Hepatocyte (in vitro differentiated cells): ENCODE measurements around the gene AOPEP. TPM values are rescaled to one million over a fixed set of nuclear protein-coding genes. Genes with fewer than 3 reads are reported as not detected.
"Not testable (repeated sequence)": the region's sequence is repeated elsewhere in the genome, so short reads cannot be mapped to it uniquely, and the experiment has no call there.

Experiments
- DNase-seq: peaks from one replicate; pipeline ENCODE4 v3.0.0-alpha.2; 2016; ENCODE audit warnings: low spot score
- H2AFZ ChIP-seq: fragments of 200-600 bp; sonication (generic); 2 replicates; pipeline ENCODE4 v1.6.0; 2016; ENCODE audit warnings: antibody characterized with exemption, mild to moderate bottlenecking
- H3K27ac ChIP-seq: fragments of 200-600 bp; sonication (generic); 2 replicates; pipeline ENCODE4 v1.5.1; 2016; ENCODE audit warnings: mild to moderate bottlenecking
- H3K27me3 ChIP-seq: fragments of 200-600 bp; sonication (generic); 2 replicates; pipeline ENCODE4 v1.6.1; 2016
- H3K36me3 ChIP-seq: fragments of 200-600 bp; sonication (generic); replicated peaks from 2 replicates; pipeline ENCODE4 v1.5.1; 2016; ENCODE audit warnings: low read depth; ENCODE audit not compliant: insufficient read depth
- H3K4me1 ChIP-seq: fragments of 200-600 bp; sonication (generic); 2 replicates; pipeline ENCODE4 v1.5.1; 2016; ENCODE audit warnings: mild to moderate bottlenecking, moderate library complexity; ENCODE audit not compliant: insufficient read depth
- H3K4me2 ChIP-seq: fragments of 200-600 bp; sonication (generic); 2 replicates; pipeline ENCODE4 v1.6.0; 2016
- H3K4me3 ChIP-seq: fragments of 200-600 bp; sonication (generic); 2 replicates; pipeline ENCODE4 v1.5.1; 2016; ENCODE audit warnings: mild to moderate bottlenecking
- H3K79me2 ChIP-seq: fragments of 200-600 bp; sonication (generic); 2 replicates; pipeline ENCODE4 v1.6.0; 2017; ENCODE audit warnings: mild to moderate bottlenecking
- H3K9me2 ChIP-seq: fragments of 200-600 bp; sonication (generic); replicated peaks from 2 replicates; pipeline ENCODE4 v1.6.0; 2017; ENCODE audit warnings: mild to moderate bottlenecking; ENCODE audit not compliant: insufficient read depth
- H3K9me3 ChIP-seq: fragments of 200-600 bp; sonication (generic); 2 replicates; pipeline ENCODE4 v1.5.1; 2016; ENCODE audit warnings: low read depth, mild to moderate bottlenecking
- H4K20me1 ChIP-seq: fragments of 200-600 bp; sonication (generic); 2 replicates; pipeline ENCODE4 v1.6.0; 2016; ENCODE audit warnings: mild to moderate bottlenecking; ENCODE audit not compliant: insufficient read depth, poor library complexity, severe bottlenecking
- CTCF ChIP-seq: fragments of 200-600 bp; sonication (generic); IDR thresholded peaks from 2 replicates; pipeline ENCODE4 v1.5.1; 2016; ENCODE audit warnings: antibody characterized with exemption, mild to moderate bottlenecking; ENCODE audit not compliant: poor library complexity
- EZH2 ChIP-seq: fragments of 200-600 bp; sonication (generic); IDR thresholded peaks from 2 replicates; pipeline ENCODE4 v1.6.1; 2016; ENCODE audit warnings: antibody characterized with exemption, mild to moderate bottlenecking, borderline replicate concordance
- EZH2phosphoT487 ChIP-seq: fragments of 200-600 bp; sonication (generic); IDR thresholded peaks from one replicate; pipeline ENCODE4 v1.6.1; 2018; ENCODE audit warnings: antibody characterized with exemption, mild to moderate bottlenecking, low read depth, moderate library complexity; ENCODE audit not compliant: unreplicated experiment, severe bottlenecking
- WGBS: methylation state at CpG from one replicate; pipeline ENCODE4 v1.1.6; 2016; ENCODE audit warnings: low lambda C conversion rate; ENCODE audit errors: missing lambda C conversion rate; 5-methylcytosine and 5-hydroxymethylcytosine counted together
- polyA plus RNA-seq: library from polyadenylated mRNA; unstranded; fragments of >200 nt; fragmentation: Nextera tagmentation; extraction: Ambion mirVana; gene quantifications from 2 replicates; pipeline ENCODE4 v1.2.1, GENCODE V29; 2016
- total RNA-seq: library from RNA; depleted of rRNA; stranded (reverse); fragments of >200 nt; gene quantifications from 2 replicates; pipeline ENCODE4 v1.2.3, GENCODE V29; 2014

The AOPEP gene
- total and polyA plus RNA-seq, 2 experiments from 2014 or later = 82.8 to 101 TPM

GRCh38 chr9:94875300-94876020, 149.0 kb downstream of the AOPEP start:
- TF ChIP-seq EZH2phosphoT487 = no peak
- no peak for TF ChIP-seq EZH2
- no peak for TF ChIP-seq CTCF

GRCh38 chr9:94878804-94879203, 152.3 kb downstream of the AOPEP start:
- not testable (repeated sequence) for DNase-seq, H2AFZ ChIP-seq, H3K4me1 ChIP-seq, H3K4me3 ChIP-seq, H3K9me2 ChIP-seq, H4K20me1 ChIP-seq, H3K27me3 ChIP-seq, H3K4me2 ChIP-seq, H3K36me3 ChIP-seq, H3K9me3 ChIP-seq
- 59% methylated on average over 3 of the region's 3 CpGs for WGBS
- peaks cover 26% of the 10 kb centered on the region for H3K79me2 ChIP-seq
- H3K27ac ChIP-seq = peak overlapping the region; percentile 35

More at GRCh38 chr9:94875300-94876020, 149.0 kb downstream of the AOPEP start:
- no peak overlapping the region for H3K4me3 ChIP-seq
- H3K9me2 ChIP-seq = no peaks in the 10 kb centered on the region
- H3K27ac ChIP-seq = peak overlapping the region; percentile 52
- no peak overlapping the region for H2AFZ ChIP-seq
- no peak overlapping the region for H3K4me2 ChIP-seq
- no peak for DNase-seq
- no peaks in the 10 kb centered on the region for H3K9me3 ChIP-seq
- H4K20me1 ChIP-seq = no peaks in the 10 kb centered on the region
- 87% methylated on average over 5 of the region's 5 CpGs for WGBS
- peaks cover 17% of the 10 kb centered on the region for H3K4me1 ChIP-seq
- H3K27me3 ChIP-seq = no peaks in the 10 kb centered on the region
- H3K79me2 ChIP-seq = peaks cover 24% of the 10 kb centered on the region
- no peaks in the 10 kb centered on the region for H3K36me3 ChIP-seq

- no peaks in the 10 kb centered on the region for H3K9me2 ChIP-seq
- H3K79me2 ChIP-seq = peaks cover 31% of the 10 kb centered on the region
- H3K36me3 ChIP-seq = no peaks in the 10 kb centered on the region
- TF ChIP-seq CTCF (no peak), EZH2 (no peak), EZH2phosphoT487 (no peak)
- no peaks in the 10 kb centered on the region for H3K9me3 ChIP-seq
- H3K27me3 ChIP-seq = no peaks in the 10 kb centered on the region
- H3K27ac ChIP-seq = peak overlapping the region; percentile 35
- H4K20me1 ChIP-seq = no peaks in the 10 kb centered on the region
- peaks cover 5% of the 10 kb centered on the region for H3K4me1 ChIP-seq
- H3K4me3 ChIP-seq = no peak overlapping the region
- H3K4me2 ChIP-seq = no peak overlapping the region
- DNase-seq = no peak
- H2AFZ ChIP-seq = no peak overlapping the region
Observed at GRCh38 chr9:94879230-94879629, 152.7 kb downstream of the AOPEP start.

GRCh38 chr9:94881023-94881422, 154.5 kb downstream of the AOPEP start:
- WGBS = 84% methylated on average over 1 of the region's 1 CpG
- no peak for DNase-seq
- no peak overlapping the region for H3K4me3 ChIP-seq
- TF ChIP-seq EZH2 = no peak
- H3K27me3 ChIP-seq = no peaks in the 10 kb centered on the region
- no peak overlapping the region for H2AFZ ChIP-seq
- peak overlapping the region; percentile 29 for H3K27ac ChIP-seq
- peaks cover 29% of the 10 kb centered on the region for H3K79me2 ChIP-seq
- H3K9me3 ChIP-seq = no peaks in the 10 kb centered on the region
- no peaks in the 10 kb centered on the region for H3K36me3 ChIP-seq
- no peaks in the 10 kb centered on the region for H4K20me1 ChIP-seq
- H3K4me2 ChIP-seq = no peak overlapping the region
- no peaks in the 10 kb centered on the region for H3K9me2 ChIP-seq
- peaks cover 11% of the 10 kb centered on the region for H3K4me1 ChIP-seq
